HepG2 (cell line): ENCODE measurements around the gene ZNF24. TPM values are rescaled to one million over a fixed set of nuclear protein-coding genes. Genes with fewer than 3 reads are reported as not detected.

Source experiments
- ARID5B ChIP-seq: IDR thresholded peaks from 2 replicates; pipeline ENCODE4 v1.4.0; 2020; ENCODE audit warnings: mild to moderate bottlenecking, missing genetic modification reagents
- BRD4 ChIP-seq: sonication (generic); formaldehyde crosslinking; IDR thresholded peaks from 2 replicates; pipeline ENCODE4 v1.4.0; 2020; ENCODE audit warnings: missing genetic modification reagents
- CHD4 ChIP-seq: fragments of 200-600 bp; sonication (generic); IDR thresholded peaks from 2 replicates; pipeline ENCODE4 v1.7.0; 2017; ENCODE audit warnings: mild to moderate bottlenecking, low read length, borderline replicate concordance
- GATAD1 ChIP-seq: IDR thresholded peaks from 2 replicates; pipeline ENCODE4 v1.6.1; 2016; ENCODE audit warnings: missing genetic modification reagents, missing compliant biosample characterization
- GTF2F1 ChIP-seq: fragments of 150-350 bp; IDR thresholded peaks from 2 replicates; pipeline ENCODE4 v1.6.1; 2014; ENCODE audit warnings: low read length
- JUND ChIP-seq: sonication (generic); formaldehyde crosslinking; IDR thresholded peaks from 2 replicates; pipeline ENCODE4 v1.8.0; 2022; ENCODE audit warnings: mild to moderate bottlenecking, missing genetic modification reagents
- KDM2A ChIP-seq: sonication (generic); formaldehyde crosslinking; IDR thresholded peaks from 2 replicates; pipeline ENCODE4 v1.4.0; 2020; ENCODE audit warnings: low read depth, missing genetic modification reagents, borderline replicate concordance
- KLF6 ChIP-seq: IDR thresholded peaks from 2 replicates; pipeline ENCODE4 v1.8.0; 2016; ENCODE audit warnings: missing biosample characterization, missing genetic modification reagents
- MATR3 ChIP-seq: sonication (generic); formaldehyde crosslinking; IDR thresholded peaks from 2 replicates; pipeline ENCODE4 v1.4.0; 2020; ENCODE audit warnings: missing genetic modification reagents
- MED1 ChIP-seq: sonication (generic); formaldehyde crosslinking; IDR thresholded peaks from 2 replicates; pipeline ENCODE4 v1.4.0; 2020; ENCODE audit warnings: missing genetic modification reagents
- NCOA5 ChIP-seq: sonication (generic); formaldehyde crosslinking; IDR thresholded peaks from 2 replicates; pipeline ENCODE4 v1.4.0; 2020; ENCODE audit warnings: missing genetic modification reagents
- NFE2L1 ChIP-seq: sonication (generic); formaldehyde crosslinking; IDR thresholded peaks from 2 replicates; pipeline ENCODE4 v1.4.0; 2020; ENCODE audit warnings: missing genetic modification reagents, mild to moderate bottlenecking, borderline replicate concordance
- REPIN1 ChIP-seq: sonication (generic); formaldehyde crosslinking; IDR thresholded peaks from 2 replicates; pipeline ENCODE4 v1.8.0; 2022; ENCODE audit warnings: missing genetic modification reagents, low read depth, mild to moderate bottlenecking, borderline replicate concordance
- SIX4 ChIP-seq: sonication (generic); formaldehyde crosslinking; IDR thresholded peaks from 2 replicates; pipeline ENCODE4 v1.4.0; 2020; ENCODE audit warnings: missing genetic modification reagents
- TFE3 ChIP-seq: IDR thresholded peaks from 2 replicates; pipeline ENCODE4 v1.6.1; 2016
- ZNF12 ChIP-seq: sonication (generic); formaldehyde crosslinking; IDR thresholded peaks from 2 replicates; pipeline ENCODE4 v1.5.0; 2020; ENCODE audit warnings: missing genetic modification reagents
- ZNF17 ChIP-seq: sonication (generic); formaldehyde crosslinking; IDR thresholded peaks from 2 replicates; pipeline ENCODE4 v1.5.0; 2020; ENCODE audit warnings: mild to moderate bottlenecking, missing genetic modification reagents
- ZNF652 ChIP-seq: IDR thresholded peaks from 2 replicates; pipeline ENCODE4 v1.6.1; 2016; ENCODE audit warnings: low read depth, borderline replicate concordance
- ZNF766 ChIP-seq: sonication (generic); formaldehyde crosslinking; IDR thresholded peaks from 2 replicates; pipeline ENCODE4 v1.5.0; 2020; ENCODE audit warnings: missing genetic modification reagents, borderline replicate concordance
- ZNF788 ChIP-seq: sonication (generic); formaldehyde crosslinking; IDR thresholded peaks from 2 replicates; pipeline ENCODE4 v1.5.0; 2020; ENCODE audit warnings: mild to moderate bottlenecking, missing genetic modification reagents, borderline replicate concordance
- polyA plus RNA-seq, 8 experiments: library from polyadenylated mRNA; depleted of rRNA in 3 of 8; stranded (reverse) in 7 of 8; unstranded in 1 of 8; fragments of >200 nt; fragmentation: Illumina TruSeq in 4 of 8; extraction: Trizol in 4 of 8; gene quantifications; 2 replicates each; pipeline versions ENCODE4 v1.2.1 to v1.2.3, GENCODE V29; 2011 to 2016; ENCODE audit warnings: low read depth in 4 of 8, missing spikeins in 1 of 8, mixed read lengths in 1 of 8; ENCODE audit not compliant: insufficient read depth in 1 of 8
- total RNA-seq, 5 experiments: library from RNA; depleted of rRNA; stranded (reverse); fragments of >200 nt; fragmentation: Illumina TruSeq; extraction: Trizol; gene quantifications; 2 replicates each; pipeline ENCODE4 v1.2.3, GENCODE V29; 2016; ENCODE audit warnings: low read depth in 1 of 5
- TF ChIP-seq, protein P1 (sequence below), 2 experiments: sonication (generic) in 1 of 2; formaldehyde crosslinking in 1 of 2; IDR thresholded peaks; 2 replicates each; pipeline versions ENCODE4 v1.4.0 to v1.6.1; 2018 to 2020; ENCODE audit warnings: missing genetic modification reagents in 2 of 2, borderline replicate concordance in 1 of 2, low read depth in 1 of 2, mild to moderate bottlenecking in 1 of 2, missing biosample characterization in 1 of 2
- TF ChIP-seq, protein P2 (sequence below): IDR thresholded peaks from 2 replicates; pipeline ENCODE4 v1.6.1; 2018; ENCODE audit warnings: missing genetic modification reagents, mild to moderate bottlenecking, missing compliant biosample characterization

ZNF24 gene
- total and polyA plus RNA-seq, 2 of the 13 experiments (the other 11 are each of a cell fraction or from before 2014, with no cell fraction given) = 19.5 to 41.1 TPM

DNA sequence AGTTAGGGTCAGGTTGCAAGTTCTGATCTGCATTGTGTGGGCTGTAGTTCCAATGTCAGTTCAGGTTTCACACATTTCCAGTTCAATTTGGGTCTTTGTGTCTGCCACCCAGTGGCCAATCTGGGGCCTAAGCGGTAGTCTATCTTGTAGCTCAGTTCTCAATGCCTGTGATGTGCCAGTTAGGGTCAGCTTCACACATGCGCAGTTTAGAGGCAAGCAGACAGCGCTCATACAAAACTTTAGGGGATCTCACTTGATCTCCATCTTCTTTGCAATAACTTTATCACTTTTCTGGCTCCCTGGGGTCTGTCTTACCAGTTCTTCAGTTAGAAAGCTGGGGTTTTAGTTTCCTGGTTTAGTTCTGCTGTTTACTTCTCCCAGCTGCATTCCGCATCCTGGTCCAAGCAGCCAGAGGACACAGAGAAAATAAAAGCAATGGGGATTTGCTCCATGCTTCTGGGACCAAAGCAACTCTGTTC lies 11.0 kb upstream of the ZNF24 start (continued):
- no peak for TF ChIP-seq ZNF17 (CRISPR knock-in tag)
- TF ChIP-seq KDM2A (CRISPR knock-in tag) = 0 out of 2 replicates have a peak, but pooled peaks have one; percentile 25
- TF ChIP-seq ZNF652 (CRISPR knock-in tag) = no peak
- no peak for TF ChIP-seq GTF2F1
- no peak for TF ChIP-seq BRD4
- TF ChIP-seq ZNF12 (CRISPR knock-in tag) = no peak
- no peak for TF ChIP-seq TFE3
- peak; percentile 37; the same call in 1 of the 2 replicates for TF ChIP-seq MED1 (CRISPR knock-in tag)
- TF ChIP-seq ARID5B = peak; percentile 49; the same call in 1 of the 2 replicates
- TF ChIP-seq MATR3 (CRISPR knock-in tag) = no peak
- no peak for TF ChIP-seq ZNF766 (CRISPR knock-in tag)
- TF ChIP-seq JUND (CRISPR knock-in tag) = no peak
- TF ChIP-seq ZNF788 (CRISPR knock-in tag) = peak; percentile 33; the same call in 1 of the 2 replicates
- TF ChIP-seq, protein P1, sequence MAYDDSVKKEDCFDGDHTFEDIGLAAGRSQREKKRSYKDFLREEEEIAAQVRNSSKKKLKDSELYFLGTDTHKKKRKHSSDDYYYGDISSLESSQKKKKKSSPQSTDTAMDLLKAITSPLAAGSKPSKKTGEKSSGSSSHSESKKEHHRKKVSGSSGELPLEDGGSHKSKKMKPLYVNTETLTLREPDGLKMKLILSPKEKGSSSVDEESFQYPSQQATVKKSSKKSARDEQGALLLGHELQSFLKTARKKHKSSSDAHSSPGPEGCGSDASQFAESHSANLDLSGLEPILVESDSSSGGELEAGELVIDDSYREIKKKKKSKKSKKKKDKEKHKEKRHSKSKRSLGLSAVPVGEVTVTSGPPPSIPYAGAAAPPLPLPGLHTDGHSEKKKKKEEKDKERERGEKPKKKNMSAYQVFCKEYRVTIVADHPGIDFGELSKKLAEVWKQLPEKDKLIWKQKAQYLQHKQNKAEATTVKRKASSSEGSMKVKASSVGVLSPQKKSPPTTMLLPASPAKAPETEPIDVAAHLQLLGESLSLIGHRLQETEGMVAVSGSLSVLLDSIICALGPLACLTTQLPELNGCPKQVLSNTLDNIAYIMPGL (CRISPR knock-in tag; IDR thresholded peaks at IDR 0.05; ENCODE audit: borderline replicate concordance in 1 of 2, low read depth in 1 of 2) = peak; percentile 46 to 64; a peak in 2 of 4 replicates
- TF ChIP-seq, protein P2, sequence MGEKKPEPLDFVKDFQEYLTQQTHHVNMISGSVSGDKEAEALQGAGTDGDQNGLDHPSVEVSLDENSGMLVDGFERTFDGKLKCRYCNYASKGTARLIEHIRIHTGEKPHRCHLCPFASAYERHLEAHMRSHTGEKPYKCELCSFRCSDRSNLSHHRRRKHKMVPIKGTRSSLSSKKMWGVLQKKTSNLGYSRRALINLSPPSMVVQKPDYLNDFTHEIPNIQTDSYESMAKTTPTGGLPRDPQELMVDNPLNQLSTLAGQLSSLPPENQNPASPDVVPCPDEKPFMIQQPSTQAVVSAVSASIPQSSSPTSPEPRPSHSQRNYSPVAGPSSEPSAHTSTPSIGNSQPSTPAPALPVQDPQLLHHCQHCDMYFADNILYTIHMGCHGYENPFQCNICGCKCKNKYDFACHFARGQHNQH (CRISPR knock-in tag) = peak; percentile 69; the same call in 1 of the 2 replicates
- no peak for TF ChIP-seq NCOA5 (CRISPR knock-in tag)
- TF ChIP-seq KLF6 (CRISPR knock-in tag) = 0 out of 2 replicates have a peak, but pooled peaks have one; percentile 22
- TF ChIP-seq SIX4 (CRISPR knock-in tag) = peak; percentile 62
- no peak for TF ChIP-seq NFE2L1 (CRISPR knock-in tag)
- TF ChIP-seq GATAD1 (CRISPR knock-in tag) = no peak
- TF ChIP-seq REPIN1 (CRISPR knock-in tag) = peak; percentile 59; the same call in 1 of the 2 replicates
- no peak for TF ChIP-seq CHD4
